DOHH2 (cell line): Measurements from ENCODE around the gene RAB31.

Experiments
- H3F3A ChIP-seq: fragments of 200-600 bp; sonication (generic), shearing (Covaris generic); 2 replicates; pipeline ENCODE4 v1.6.0; 2016; ENCODE audit warnings: antibody characterized with exemption, mild to moderate bottlenecking; ENCODE audit not compliant: control insufficient read depth, insufficient read depth
- H3K27ac ChIP-seq: fragments of 200-600 bp; sonication (generic); 2 replicates; pipeline ENCODE4 v1.5.1; 2014; ENCODE audit warnings: low read depth, mild to moderate bottlenecking, low read length, moderate library complexity
- H3K27me3 ChIP-seq: fragments of 200-600 bp; sonication (generic); 2 replicates; pipeline ENCODE4 v1.6.1; 2014; ENCODE audit warnings: mild to moderate bottlenecking, low read length, mixed read lengths; ENCODE audit not compliant: control insufficient read depth
- H3K36me3 ChIP-seq: fragments of 200-600 bp; sonication (generic); 2 replicates; pipeline ENCODE4 v1.6.1; 2014; ENCODE audit warnings: mild to moderate bottlenecking, low read length, moderate library complexity, mixed read lengths; ENCODE audit not compliant: control insufficient read depth
- H3K4me1 ChIP-seq: fragments of 200-600 bp; sonication (generic); 2 replicates; pipeline ENCODE4 v1.6.1; 2014; ENCODE audit warnings: mild to moderate bottlenecking, low read length, mixed read lengths; ENCODE audit not compliant: control insufficient read depth
- H3K4me2 ChIP-seq: fragments of 200-600 bp; sonication (generic); 2 replicates; pipeline ENCODE4 v1.6.0; 2014; ENCODE audit warnings: mild to moderate bottlenecking, low read length, moderate library complexity
- H3K4me3 ChIP-seq: fragments of 200-600 bp; sonication (generic); 2 replicates; pipeline ENCODE4 v1.5.1; 2014; ENCODE audit warnings: mild to moderate bottlenecking, low read length, mixed read lengths
- H3K79me2 ChIP-seq: fragments of 200-600 bp; sonication (generic); 2 replicates; pipeline ENCODE4 v1.6.1; 2014; ENCODE audit warnings: mild to moderate bottlenecking, low read length, mixed read lengths; ENCODE audit not compliant: control insufficient read depth
- H3K9me2 ChIP-seq: fragments of 200-600 bp; sonication (generic); replicated peaks from 2 replicates; pipeline ENCODE4 v1.6.1; 2014; ENCODE audit warnings: mild to moderate bottlenecking, low read length, mixed read lengths; ENCODE audit not compliant: control insufficient read depth
- H3K9me3 ChIP-seq: fragments of 200-600 bp; sonication (generic); 2 replicates; pipeline ENCODE4 v1.6.1; 2014; ENCODE audit warnings: antibody characterized with exemption, low read length, mixed read lengths; ENCODE audit not compliant: control insufficient read depth, insufficient read depth
- H4K20me1 ChIP-seq: fragments of 200-600 bp; sonication (generic); 2 replicates; pipeline ENCODE4 v1.6.0; 2014; ENCODE audit warnings: low read depth, mild to moderate bottlenecking, antibody characterized with exemption, low read length, moderate library complexity; ENCODE audit not compliant: control insufficient read depth, insufficient read depth
- CTCF ChIP-seq: fragments of 200-600 bp; sonication (generic); IDR thresholded peaks from one replicate; pipeline ENCODE4 v1.5.1; 2014; ENCODE audit warnings: antibody characterized with exemption, mild to moderate bottlenecking, low read depth, low read length; ENCODE audit not compliant: poor library complexity, severe bottlenecking
- EZH2phosphoT487 ChIP-seq: fragments of 200-600 bp; sonication (generic); IDR thresholded peaks from 2 replicates; pipeline ENCODE4 v1.6.1; 2017; ENCODE audit warnings: borderline replicate concordance, mild to moderate bottlenecking, antibody characterized with exemption, low read length, moderate library complexity, mixed read lengths

Gene RAB31

GRCh38 chr18:9827793-9828505 is 119.8 kb downstream of the RAB31 start:
- Histone ChIP-seq H3K9me3 (no peaks in the 10 kb centered on the region), H3K27me3 (no peaks in the 10 kb centered on the region), H3K79me2 (no peaks in the 10 kb centered on the region), H3K36me3 (no peaks in the 10 kb centered on the region), H3K4me3 (no peak overlapping the region), H3K4me2 (no peak overlapping the region), H3F3A (no peaks in the 10 kb centered on the region), H4K20me1 (no peaks in the 10 kb centered on the region), H3K9me2 (no peaks in the 10 kb centered on the region), H3K4me1 (no peaks in the 10 kb centered on the region), H3K27ac (no peak overlapping the region)
- TF ChIP-seq CTCF = no peak
- no peak for TF ChIP-seq EZH2phosphoT487

GRCh38 chr18:9828506-9829396 is 120.7 kb downstream of the RAB31 start:
- TF ChIP-seq EZH2phosphoT487 (no peak), CTCF (no peak)
- Histone ChIP-seq H4K20me1 (no peaks in the 10 kb centered on the region), H3K9me3 (no peaks in the 10 kb centered on the region), H3K4me2 (no peak overlapping the region), H3F3A (no peaks in the 10 kb centered on the region), H3K36me3 (no peaks in the 10 kb centered on the region), H3K4me1 (no peaks in the 10 kb centered on the region), H3K27me3 (no peaks in the 10 kb centered on the region), H3K4me3 (no peak overlapping the region), H3K27ac (no peak overlapping the region), H3K9me2 (no peaks in the 10 kb centered on the region), H3K79me2 (no peaks in the 10 kb centered on the region)

GRCh38 chr18:9829397-9829712 is 121.3 kb downstream of the RAB31 start:
- TF ChIP-seq CTCF = no peak
- TF ChIP-seq EZH2phosphoT487 = no peak
- no peaks in the 10 kb centered on the region for H3F3A ChIP-seq
- H3K4me2 ChIP-seq = no peak overlapping the region
- no peaks in the 10 kb centered on the region for H3K9me2 ChIP-seq
- H3K9me3 ChIP-seq = no peaks in the 10 kb centered on the region
- no peak overlapping the region for H3K4me3 ChIP-seq
- no peaks in the 10 kb centered on the region for H3K27me3 ChIP-seq
- H3K36me3 ChIP-seq = no peaks in the 10 kb centered on the region
- H3K79me2 ChIP-seq = no peaks in the 10 kb centered on the region
- no peak overlapping the region for H3K27ac ChIP-seq
- no peaks in the 10 kb centered on the region for H3K4me1 ChIP-seq
- H4K20me1 ChIP-seq = no peaks in the 10 kb centered on the region
